Breast epithelium (tissue), 3 donors: Measurements from ENCODE around the gene IZUMO1R.

Experiments used
- POLR2A ChIP-seq: fragments of 450-650 bp; IDR thresholded peaks from one replicate; pipeline ENCODE4 v1.6.1; 2016; ENCODE audit warnings: antibody characterized with exemption, mild to moderate bottlenecking, moderate library complexity
- POLR2AphosphoS5 ChIP-seq, 3 donors: sonication (generic); formaldehyde crosslinking; IDR thresholded peaks; one replicate each; pipeline ENCODE4 v1.6.1; 2017; ENCODE audit warnings: antibody characterized with exemption in 3 of 3
- TF ChIP-seq, protein P1 (sequence below), 3 donors: fragments of 450-650 bp; IDR thresholded peaks; one replicate each; pipeline ENCODE4 v1.5.1; 2016 to 2017; ENCODE audit warnings: antibody characterized with exemption in 3 of 3, mild to moderate bottlenecking in 3 of 3, moderate library complexity in 3 of 3

- TF ChIP-seq POLR2AphosphoS5 (IDR thresholded peaks at IDR 0.05) (no peak), POLR2A (no peak)
- TF ChIP-seq, protein P1, sequence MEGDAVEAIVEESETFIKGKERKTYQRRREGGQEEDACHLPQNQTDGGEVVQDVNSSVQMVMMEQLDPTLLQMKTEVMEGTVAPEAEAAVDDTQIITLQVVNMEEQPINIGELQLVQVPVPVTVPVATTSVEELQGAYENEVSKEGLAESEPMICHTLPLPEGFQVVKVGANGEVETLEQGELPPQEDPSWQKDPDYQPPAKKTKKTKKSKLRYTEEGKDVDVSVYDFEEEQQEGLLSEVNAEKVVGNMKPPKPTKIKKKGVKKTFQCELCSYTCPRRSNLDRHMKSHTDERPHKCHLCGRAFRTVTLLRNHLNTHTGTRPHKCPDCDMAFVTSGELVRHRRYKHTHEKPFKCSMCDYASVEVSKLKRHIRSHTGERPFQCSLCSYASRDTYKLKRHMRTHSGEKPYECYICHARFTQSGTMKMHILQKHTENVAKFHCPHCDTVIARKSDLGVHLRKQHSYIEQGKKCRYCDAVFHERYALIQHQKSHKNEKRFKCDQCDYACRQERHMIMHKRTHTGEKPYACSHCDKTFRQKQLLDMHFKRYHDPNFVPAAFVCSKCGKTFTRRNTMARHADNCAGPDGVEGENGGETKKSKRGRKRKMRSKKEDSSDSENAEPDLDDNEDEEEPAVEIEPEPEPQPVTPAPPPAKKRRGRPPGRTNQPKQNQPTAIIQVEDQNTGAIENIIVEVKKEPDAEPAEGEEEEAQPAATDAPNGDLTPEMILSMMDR (IDR thresholded peaks at IDR 0.05): no peak
Measured at GRCh38 chr11:94326947-94327346, 22.6 kb downstream of the IZUMO1R start.
